H9 (cell line): ENCODE results near the gene CDIPT. TPM values are rescaled to one million over a fixed set of nuclear protein-coding genes. Genes with fewer than 3 reads are reported as not detected.

Experiments used
- DNase-seq: peaks from one replicate; pipeline ENCODE4 v3.0.0-alpha.2; 2017
- H2AFZ ChIP-seq: one replicate; pipeline ENCODE4 v1.6.1; 2013; ENCODE audit warnings: mild to moderate bottlenecking, low read length, control low read depth, moderate library complexity
- H2AK5ac ChIP-seq: 2 replicates; pipeline ENCODE4 v1.6.1; 2013; ENCODE audit warnings: low read length, control low read depth, mixed read lengths; ENCODE audit not compliant: insufficient read length
- H2BK120ac ChIP-seq: one replicate; pipeline ENCODE4 v1.6.1; 2013; ENCODE audit warnings: low read depth, mild to moderate bottlenecking, low read length, control low read depth, inconsistent platforms; ENCODE audit not compliant: poor library complexity, severe bottlenecking
- H2BK12ac ChIP-seq: 2 replicates; pipeline ENCODE4 v1.6.1; 2013; ENCODE audit warnings: low read length, control low read depth, mixed read lengths, low read depth; ENCODE audit not compliant: insufficient read length
- H2BK15ac ChIP-seq: 2 replicates; pipeline ENCODE4 v1.6.1; 2013; ENCODE audit warnings: low read depth, low read length, control low read depth
- H2BK20ac ChIP-seq: one replicate; pipeline ENCODE4 v1.6.1; 2013; ENCODE audit warnings: low read depth, mild to moderate bottlenecking, low read length, control low read depth, inconsistent platforms; ENCODE audit not compliant: poor library complexity, severe bottlenecking
- H2BK5ac ChIP-seq: 2 replicates; pipeline ENCODE4 v1.6.1; 2013; ENCODE audit warnings: low read length, control low read depth, mixed read lengths; ENCODE audit not compliant: insufficient read length
- H3K14ac ChIP-seq: 2 replicates; pipeline ENCODE4 v1.6.1; 2013; ENCODE audit warnings: low read length, control low read depth; ENCODE audit not compliant: insufficient read depth
- H3K18ac ChIP-seq: 2 replicates; pipeline ENCODE4 v1.6.1; 2013; ENCODE audit warnings: low read depth, mild to moderate bottlenecking, mixed read lengths, low read length, control low read depth; ENCODE audit not compliant: insufficient read length
- H3K23ac ChIP-seq: 2 replicates; pipeline ENCODE4 v1.6.1; 2013; ENCODE audit warnings: low read length, control low read depth, mixed read lengths, low read depth; ENCODE audit not compliant: insufficient read length
- H3K23me2 ChIP-seq: 2 replicates; pipeline ENCODE4 v1.6.1; 2013; ENCODE audit warnings: low read depth, mild to moderate bottlenecking, mixed read lengths, low read length, control low read depth; ENCODE audit not compliant: insufficient read length, poor library complexity, severe bottlenecking
- H3K27ac ChIP-seq: 2 replicates; pipeline ENCODE4 v1.5.1; 2013; ENCODE audit warnings: low read length, control low read depth, mixed read lengths, low read depth; ENCODE audit not compliant: insufficient read length
- H3K27me3 ChIP-seq: 2 replicates; pipeline ENCODE4 v1.6.1; 2013; ENCODE audit warnings: low read length, control low read depth, inconsistent platforms; ENCODE audit not compliant: insufficient read depth
- H3K4ac ChIP-seq: 2 replicates; pipeline ENCODE4 v1.6.1; 2013; ENCODE audit warnings: low read depth, mild to moderate bottlenecking, control low read depth, inconsistent platforms, low read length, moderate library complexity
- H3K4me1 ChIP-seq: 2 replicates; pipeline ENCODE4 v1.6.1; 2013; ENCODE audit warnings: low read length, control low read depth, inconsistent platforms; ENCODE audit not compliant: insufficient read depth
- H3K4me2 ChIP-seq: 2 replicates; pipeline ENCODE4 v1.6.1; 2013; ENCODE audit warnings: low read length, control low read depth, mixed read lengths; ENCODE audit not compliant: insufficient read length, insufficient read depth
- H3K56ac ChIP-seq: 2 replicates; pipeline ENCODE4 v1.6.1; 2013; ENCODE audit warnings: low read depth, mild to moderate bottlenecking, mixed read lengths, low read length, control low read depth; ENCODE audit not compliant: insufficient read length
- H3K79me1 ChIP-seq: 2 replicates; pipeline ENCODE4 v1.6.1; 2013; ENCODE audit warnings: low read depth, mild to moderate bottlenecking, moderate library complexity, low read length, control low read depth, inconsistent platforms; ENCODE audit not compliant: insufficient read depth, poor library complexity, severe bottlenecking
- H3K79me2 ChIP-seq: 2 replicates; pipeline ENCODE4 v1.6.1; 2013; ENCODE audit warnings: low read length, control low read depth, inconsistent platforms; ENCODE audit not compliant: insufficient read depth
- H3K9ac ChIP-seq: 2 replicates; pipeline ENCODE4 v1.6.1; 2013; ENCODE audit warnings: low read length, control low read depth, mixed read lengths; ENCODE audit not compliant: insufficient read length; ENCODE audit errors: extremely low read depth
- H3K9me3 ChIP-seq: one replicate; pipeline ENCODE4 v1.6.1; 2013; ENCODE audit warnings: low read depth, low read length, inconsistent platforms; ENCODE audit not compliant: control insufficient read depth
- H3T11ph ChIP-seq: one replicate; pipeline ENCODE4 v1.6.1; 2013; ENCODE audit warnings: mild to moderate bottlenecking, low read length, control low read depth, inconsistent platforms
- H4K20me1 ChIP-seq: one replicate; pipeline ENCODE4 v1.6.1; 2013; ENCODE audit not compliant: control insufficient read depth, insufficient read length, insufficient read depth
- H4K5ac ChIP-seq: 2 replicates; pipeline ENCODE4 v1.6.1; 2013; ENCODE audit warnings: low read depth, mild to moderate bottlenecking, mixed read lengths, low read length, control low read depth; ENCODE audit not compliant: insufficient read length
- H4K8ac ChIP-seq: replicated peaks from 2 replicates; pipeline ENCODE4 v1.6.1; 2013; ENCODE audit warnings: low read length, control low read depth, mixed read lengths, low read depth; ENCODE audit not compliant: insufficient read length
- H4K91ac ChIP-seq: 2 replicates; pipeline ENCODE4 v1.6.1; 2013; ENCODE audit warnings: low read depth, mild to moderate bottlenecking, moderate library complexity, mixed read lengths, low read length, control low read depth; ENCODE audit not compliant: insufficient read length
- H3K27ac Mint-ChIP-seq, 3 experiments: 2 replicates in 2 of 3; 3 replicates in 1 of 3; pipeline ENCODE4 v1.8.0; 2020 to 2021; ENCODE audit warnings: mixed read lengths in 3 of 3, mild to moderate bottlenecking in 1 of 3, moderate library complexity in 1 of 3
- H3K27me3 Mint-ChIP-seq: 2 replicates; pipeline ENCODE4 v1.8.0; 2021; ENCODE audit warnings: low read depth, mild to moderate bottlenecking, moderate library complexity, mixed read lengths
- H3K36me3 Mint-ChIP-seq, 3 experiments: 2 replicates in 2 of 3; 3 replicates in 1 of 3; pipeline ENCODE4 v1.8.0; 2020 to 2021; ENCODE audit warnings: low read depth in 3 of 3, mixed read lengths in 3 of 3; ENCODE audit not compliant: insufficient read depth in 1 of 3
- H3K4me1 Mint-ChIP-seq, 2 experiments: 2 replicates each; pipeline ENCODE4 v1.8.0; 2020; ENCODE audit warnings: mixed read lengths in 2 of 2
- H3K4me3 Mint-ChIP-seq, 2 experiments: 2 replicates in 1 of 2; 3 replicates in 1 of 2; pipeline ENCODE4 v1.8.0; 2020 to 2021; ENCODE audit warnings: mild to moderate bottlenecking in 2 of 2, mixed read lengths in 2 of 2, moderate library complexity in 1 of 2
- H3K9me3 Mint-ChIP-seq, 2 experiments: 2 replicates in 1 of 2; 3 replicates in 1 of 2; pipeline ENCODE4 v1.8.0; 2020; ENCODE audit warnings: mild to moderate bottlenecking in 2 of 2, mixed read lengths in 2 of 2, moderate library complexity in 1 of 2
- CTCF ChIP-seq: fragments of 200-600 bp; sonication (generic); conservative IDR thresholded peaks from 3 replicates; pipeline ENCODE4 v1.8.0; 2021; ENCODE audit warnings: antibody characterized with exemption, mild to moderate bottlenecking
- WGBS: extraction: QIAGEN DNeasy Blood & Tissue Kit; methylation state at CpG from one replicate; pipeline ENCODE4 v1.1.7; 2013; ENCODE audit warnings: missing lambda C conversion rate, low lambda C conversion rate, mixed read lengths; ENCODE audit not compliant: insufficient read length; ENCODE audit errors: extremely low coverage; 5-methylcytosine and 5-hydroxymethylcytosine counted together
- total RNA-seq: library from RNA; stranded (reverse); gene quantifications from 2 replicates; pipeline ENCODE4 v1.2.1, GENCODE V29; 2021

Gene CDIPT
- total RNA-seq, 1 experiment from 2014 or later: 70.6 TPM

DNA sequence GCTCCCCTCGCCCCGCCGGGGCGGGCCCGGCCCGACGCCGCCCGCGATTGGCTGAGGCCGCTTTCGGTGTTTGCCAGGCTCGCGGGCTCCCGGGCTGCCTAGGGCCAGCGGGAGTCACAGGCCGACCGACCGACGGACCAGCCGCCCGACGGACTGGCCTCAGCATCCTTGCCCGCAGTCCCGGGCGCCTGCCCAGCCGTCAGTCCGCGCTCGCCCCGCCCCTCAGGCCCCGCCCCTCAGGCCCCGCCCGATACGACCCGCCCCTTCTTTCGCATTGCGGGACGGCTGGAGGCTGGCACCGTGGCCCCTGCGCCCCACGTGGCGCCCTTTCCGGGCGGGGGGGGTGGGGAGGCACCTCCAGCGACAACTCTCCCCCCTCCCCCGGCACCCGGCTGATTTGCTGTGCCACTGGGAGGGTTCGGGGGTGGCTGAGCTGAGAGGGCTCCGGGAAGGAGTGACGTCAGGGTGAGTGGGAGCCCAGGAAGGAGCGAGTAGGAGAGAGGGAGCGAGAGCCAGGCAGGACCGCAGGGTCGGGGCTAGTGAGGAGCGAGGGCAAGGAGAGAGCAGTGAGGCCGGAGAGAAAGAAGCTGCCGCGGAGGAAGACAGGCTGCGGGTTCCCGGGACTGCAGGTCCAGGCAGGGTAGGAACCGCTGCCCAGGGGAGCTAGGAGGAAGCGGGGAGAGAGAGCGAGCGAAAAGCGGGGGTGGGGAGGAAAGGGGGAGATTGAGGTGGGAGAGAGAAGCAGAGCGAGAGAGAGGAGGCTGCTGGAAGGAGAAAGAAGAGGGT is 37.3 kb upstream of the CDIPT start, which contains the start of gene ASPHD1:
TSS of gene ASPHD1 (plus strand) at position 387 of the 786 bp plus-strand sequence. CDS start 484 bp downstream, outside the sequence.
- Histone ChIP-seq H3T11ph (no peak within 1 kb of the TSS), H3K9me3 (no peaks in the 10 kb centered on the region), H4K91ac (no peak within 1 kb of the TSS), H4K5ac (no peak within 1 kb of the TSS), H3K4ac (no peak within 1 kb of the TSS), H2BK120ac (no peak within 1 kb of the TSS), H3K23ac (no peak within 1 kb of the TSS), H4K20me1 (no peaks in the 10 kb centered on the region), H3K79me2 (no peaks in the 10 kb centered on the region; the same call in 1 of the 2 replicates), H2AFZ (no peak within 1 kb of the TSS), H3K18ac (peak within 1 kb of the TSS; percentile 67), H3K79me1 (peaks cover 3% of the 10 kb centered on the region), H4K8ac (no peak within 1 kb of the TSS), H2BK15ac (no peak within 1 kb of the TSS), H3K27me3 (no peaks in the 10 kb centered on the region), H3K27ac (no peak within 1 kb of the TSS), H3K4me2 (peak within 1 kb of the TSS; percentile 96), H2BK20ac (no peak within 1 kb of the TSS), H2BK5ac (no peak within 1 kb of the TSS), H3K14ac (0 out of 2 replicates have a peak within 1 kb of the TSS, but pooled peaks have one; percentile 16), H2BK12ac (no peak within 1 kb of the TSS), H3K4me1 (peaks cover 2% of the 10 kb centered on the region), H3K56ac (no peak within 1 kb of the TSS), H3K23me2 (peaks cover 25% of the 10 kb centered on the region), H3K9ac (peak within 1 kb of the TSS; percentile 65), H2AK5ac (no peak within 1 kb of the TSS)
- peaks cover 24 to 29% of the 10 kb centered on the region in 2 experiments for H3K4me1 Mint-ChIP-seq
- H3K27me3 Mint-ChIP-seq: no peaks in the 10 kb centered on the region
- no CpG with 5 or more reads among the region's 67 CpGs for WGBS
- H3K9me3 Mint-ChIP-seq: no peaks in the 10 kb centered on the region; a peak in 1 of 5 replicates
- no peak for TF ChIP-seq CTCF
- H3K36me3 Mint-ChIP-seq: peaks cover 10 to 19% (median 16%) of the 10 kb centered on the region in 3 experiments; a peak in 6 of 7 replicates
- peak; percentile 82 for DNase-seq
- H3K27ac Mint-ChIP-seq: peak within 1 kb of the TSS; percentile 72 to 89 (median 84); a peak in 5 of 7 replicates
- H3K4me3 Mint-ChIP-seq: peak within 1 kb of the TSS; percentile 90 to 96
